ENCODE results near the gene PRPF6.

DNA sequence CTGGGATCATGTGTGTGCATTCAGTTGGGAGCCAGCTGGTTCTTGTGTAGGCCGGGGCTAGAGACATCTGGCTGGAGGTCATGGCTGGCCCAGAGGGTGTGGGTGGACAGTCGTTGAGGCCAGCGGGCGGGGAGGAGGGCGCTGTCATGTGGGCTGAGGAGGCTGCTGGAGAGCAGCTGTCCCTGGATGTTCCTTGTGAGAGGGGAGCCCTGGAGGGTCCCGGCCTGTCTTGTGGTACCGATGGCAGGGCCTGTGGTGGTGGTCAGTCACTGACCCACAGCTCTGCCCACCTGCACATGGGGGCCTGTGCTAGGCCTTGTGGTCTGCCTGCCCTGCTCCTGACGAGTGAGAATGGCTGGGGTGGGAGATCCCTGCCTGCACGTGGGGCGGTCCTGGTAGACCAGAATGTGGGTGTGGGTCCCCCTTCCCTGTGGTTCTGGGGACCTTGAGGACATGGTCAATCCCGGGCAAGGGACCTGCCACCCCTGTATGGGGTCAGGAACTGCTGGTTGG is 53.1 kb downstream of the PRPF6 start:
- TF ChIP-seq, protein P1, sequence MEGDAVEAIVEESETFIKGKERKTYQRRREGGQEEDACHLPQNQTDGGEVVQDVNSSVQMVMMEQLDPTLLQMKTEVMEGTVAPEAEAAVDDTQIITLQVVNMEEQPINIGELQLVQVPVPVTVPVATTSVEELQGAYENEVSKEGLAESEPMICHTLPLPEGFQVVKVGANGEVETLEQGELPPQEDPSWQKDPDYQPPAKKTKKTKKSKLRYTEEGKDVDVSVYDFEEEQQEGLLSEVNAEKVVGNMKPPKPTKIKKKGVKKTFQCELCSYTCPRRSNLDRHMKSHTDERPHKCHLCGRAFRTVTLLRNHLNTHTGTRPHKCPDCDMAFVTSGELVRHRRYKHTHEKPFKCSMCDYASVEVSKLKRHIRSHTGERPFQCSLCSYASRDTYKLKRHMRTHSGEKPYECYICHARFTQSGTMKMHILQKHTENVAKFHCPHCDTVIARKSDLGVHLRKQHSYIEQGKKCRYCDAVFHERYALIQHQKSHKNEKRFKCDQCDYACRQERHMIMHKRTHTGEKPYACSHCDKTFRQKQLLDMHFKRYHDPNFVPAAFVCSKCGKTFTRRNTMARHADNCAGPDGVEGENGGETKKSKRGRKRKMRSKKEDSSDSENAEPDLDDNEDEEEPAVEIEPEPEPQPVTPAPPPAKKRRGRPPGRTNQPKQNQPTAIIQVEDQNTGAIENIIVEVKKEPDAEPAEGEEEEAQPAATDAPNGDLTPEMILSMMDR (IDR thresholded peaks at IDR 0.05): no peak
- TF ChIP-seq EZH2 (IDR thresholded peaks at IDR 0.05; ENCODE audit: borderline replicate concordance, insufficient read depth, low read depth, low read length, poor library complexity, severe bottlenecking): no peak
